Left renal cortex interstitium (tissue), 4 donors: ENCODE results near the gene GAPT. TPM values are rescaled to one million over a fixed set of nuclear protein-coding genes. Genes with fewer than 3 reads are reported as not detected.
A peak's percentile ranks its signal among the peaks of the same experiment; 100 is the strongest.

ENCODE experiments used
- DNase-seq, 4 donors: peaks; one replicate each; pipeline ENCODE4 v3.0.0-alpha.2; 2013; ENCODE audit warnings: low read depth in 4 of 4, low spot score in 2 of 4, missing footprints in 1 of 4
- polyA plus RNA-seq, 4 donors: library from polyadenylated mRNA; unstranded; fragments of 120-200 nt; gene quantifications; one replicate each; pipeline ENCODE4 v1.2.1, GENCODE V29; 2013; ENCODE audit not compliant: insufficient read length in 4 of 4

Gene GAPT
- polyA plus RNA-seq: 1 to 10 TPM in 2 of 4 donors, under 1 TPM in 2; 0.68 to 1.5 (median 0.96) TPM

- no peak for DNase-seq
These were observed at the start of gene GAPT for GRCh38 chr5:58491216-58491892. Gene GAPT (plus strand): TSS chr5:58491435. CDS start chr5:58494537, 3,102 bp downstream.

GRCh38 chr5:58444805-58445204 lies 46.4 kb upstream of the GAPT start:
- DNase-seq: no peak

GRCh38 chr5:58446024-58446423 lies 45.2 kb upstream of the GAPT start:
- DNase-seq: no peak

- no peak for DNase-seq
These were observed 44.0 kb upstream of the GAPT start for GRCh38 chr5:58447226-58447625.

- DNase-seq: no peak
These were observed 41.2 kb upstream of the GAPT start for GRCh38 chr5:58450018-58450417.

GRCh38 chr5:58450811-58451629 lies 40.2 kb upstream of the GAPT start:
- DNase-seq: no peak

- DNase-seq: no peak
These were observed 39.3 kb upstream of the GAPT start for GRCh38 chr5:58451732-58452565.

GRCh38 chr5:58452566-58453258 lies 38.5 kb upstream of the GAPT start:
- no peak for DNase-seq

- no peak for DNase-seq
These were observed 37.9 kb upstream of the GAPT start for GRCh38 chr5:58453306-58453705.

GRCh38 chr5:58454025-58454424 lies 37.2 kb upstream of the GAPT start:
- DNase-seq: no peak

GRCh38 chr5:58455066-58455465 lies 36.2 kb upstream of the GAPT start:
- no peak for DNase-seq

GRCh38 chr5:58455480-58455879 lies 35.8 kb upstream of the GAPT start:
- no peak for DNase-seq

- no peak for DNase-seq
These were observed 35.2 kb upstream of the GAPT start for GRCh38 chr5:58456026-58456425.

- no peak for DNase-seq
These were observed 34.7 kb upstream of the GAPT start for GRCh38 chr5:58456486-58456885.

GRCh38 chr5:58457050-58457449 lies 34.2 kb upstream of the GAPT start:
- no peak for DNase-seq

- DNase-seq: no peak
These were observed 33.0 kb upstream of the GAPT start for GRCh38 chr5:58458141-58458742.

- DNase-seq: peak in 2 of 4 donors; percentile 18 to 56
These were observed 32.5 kb upstream of the GAPT start for GRCh38 chr5:58458743-58459145.

- peak; percentile 20 to 64 (median 36) for DNase-seq
These were observed 31.9 kb upstream of the GAPT start for GRCh38 chr5:58459146-58460001.
